Epithelial cell of proximal tubule (primary cell): ENCODE data around the gene JAKMIP2. TPM values are rescaled to one million over a fixed set of nuclear protein-coding genes. Genes with fewer than 3 reads are reported as not detected.
"Not testable (repeated sequence)": the region's sequence is repeated elsewhere in the genome, so short reads cannot be mapped to it uniquely, and the experiment has no call there.

Experiments used
- DNase-seq: peaks from one replicate; pipeline ENCODE4 v3.0.0-alpha.2; 2011; ENCODE audit warnings: low read depth
- H3K4me3 ChIP-seq: 2 replicates; pipeline ENCODE4 v1.5.1; 2011; ENCODE audit warnings: low read depth, mild to moderate bottlenecking, low read length
- CTCF ChIP-seq: conservative IDR thresholded peaks from 2 replicates; pipeline ENCODE4 v1.5.1; 2012; ENCODE audit warnings: low read depth, mild to moderate bottlenecking, low read length
- total RNA-seq: library from RNA; depleted of rRNA; stranded (reverse); fragments of >200 nt; gene quantifications from 2 replicates; pipeline ENCODE4 v1.2.3, GENCODE V29; 2015

Gene JAKMIP2
- total RNA-seq, 1 donor from 2014 or later: 0.17 TPM

DNA sequence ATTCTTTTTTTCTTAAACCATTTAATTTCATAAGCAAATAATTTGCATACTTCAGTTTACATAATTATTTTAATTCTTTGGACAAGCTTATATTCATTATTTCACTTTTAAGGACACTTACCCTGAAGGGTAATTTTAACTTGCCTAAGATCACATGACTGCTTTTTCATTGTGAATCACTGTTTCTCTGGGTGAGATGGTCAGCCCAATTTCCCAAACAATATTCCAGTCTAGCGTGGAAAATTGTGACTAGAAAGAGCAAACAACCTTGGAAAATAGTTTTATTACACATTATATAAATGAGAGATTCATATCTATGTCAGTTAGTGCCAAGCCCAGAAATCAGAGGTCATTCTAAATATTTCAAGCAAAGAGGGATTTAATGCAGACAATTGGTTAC lies 21.4 kb upstream of the JAKMIP2 start:
- DNase-seq: no peak
- TF ChIP-seq CTCF: no peak
- H3K4me3 ChIP-seq: no peak overlapping the region

GRCh38 chr5:147803161-147803560 lies 20.6 kb upstream of the JAKMIP2 start:
- H3K4me3 ChIP-seq, DNase-seq: not testable (repeated sequence)

DNA sequence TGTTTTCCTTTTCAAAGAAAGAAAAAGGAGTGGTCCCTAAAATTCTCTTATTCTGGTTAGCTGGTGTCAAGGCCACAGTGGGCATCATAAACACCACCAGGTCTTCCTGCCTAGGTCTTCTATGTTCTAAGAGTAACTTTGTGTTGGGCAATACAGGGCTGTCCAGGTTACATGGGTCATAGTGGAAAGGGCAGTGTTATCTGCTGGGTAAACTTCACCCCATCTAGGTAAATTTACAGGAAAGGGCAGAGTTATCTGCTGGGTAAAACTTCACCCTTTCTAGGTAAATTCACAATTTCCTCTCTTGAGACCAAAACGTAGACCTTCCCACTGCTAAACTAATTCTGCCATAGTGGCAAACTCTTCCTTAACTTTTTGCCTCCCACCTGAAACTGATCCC lies 18.9 kb upstream of the JAKMIP2 start:
- no peak overlapping the region for H3K4me3 ChIP-seq
- DNase-seq: no peak
- TF ChIP-seq CTCF: no peak

GRCh38 chr5:147800491-147800890 lies 18.0 kb upstream of the JAKMIP2 start:
- H3K4me3 ChIP-seq: no peak overlapping the region
- no peak for TF ChIP-seq CTCF
- no peak for DNase-seq

DNA sequence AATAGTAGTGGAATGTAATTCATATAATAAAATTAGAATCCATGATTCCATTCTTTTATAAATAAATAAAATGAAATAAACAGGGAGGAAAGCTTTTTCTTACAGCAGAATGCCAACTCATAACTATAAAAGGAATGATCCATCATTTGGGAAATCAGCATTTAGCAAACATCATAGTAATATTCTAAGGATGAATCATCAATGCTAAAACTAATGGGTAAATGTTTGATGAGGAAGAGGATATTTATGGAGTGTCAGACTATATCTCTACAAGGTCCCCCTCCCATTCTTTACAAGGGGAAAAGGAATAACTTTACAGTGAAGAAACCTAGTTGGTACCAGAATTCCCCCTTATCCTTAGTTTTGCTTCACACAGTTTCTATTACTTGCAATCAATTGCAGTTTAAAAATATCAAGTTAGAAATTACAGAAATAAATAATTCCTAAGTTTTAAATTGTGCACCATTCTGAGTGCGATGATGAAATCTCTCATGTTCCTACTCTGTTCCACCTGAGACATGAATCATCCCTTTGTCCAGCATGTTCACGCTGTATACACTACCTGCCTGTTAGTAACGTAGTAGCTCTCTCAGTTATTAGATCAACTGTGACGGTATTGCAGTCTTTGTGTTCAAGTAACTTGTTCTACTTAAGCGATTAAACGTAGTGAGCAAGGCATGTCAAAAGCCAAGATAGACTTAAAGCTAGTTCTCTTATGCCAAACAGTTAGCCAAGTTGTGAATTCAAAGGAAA lies 14.2 kb upstream of the JAKMIP2 start:
- no peak overlapping the region for H3K4me3 ChIP-seq
- TF ChIP-seq CTCF: no peak
- DNase-seq: no peak

- TF ChIP-seq CTCF: no peak
Observed at GRCh38 chr5:147791181-147791580, 8.7 kb upstream of the JAKMIP2 start.

DNA sequence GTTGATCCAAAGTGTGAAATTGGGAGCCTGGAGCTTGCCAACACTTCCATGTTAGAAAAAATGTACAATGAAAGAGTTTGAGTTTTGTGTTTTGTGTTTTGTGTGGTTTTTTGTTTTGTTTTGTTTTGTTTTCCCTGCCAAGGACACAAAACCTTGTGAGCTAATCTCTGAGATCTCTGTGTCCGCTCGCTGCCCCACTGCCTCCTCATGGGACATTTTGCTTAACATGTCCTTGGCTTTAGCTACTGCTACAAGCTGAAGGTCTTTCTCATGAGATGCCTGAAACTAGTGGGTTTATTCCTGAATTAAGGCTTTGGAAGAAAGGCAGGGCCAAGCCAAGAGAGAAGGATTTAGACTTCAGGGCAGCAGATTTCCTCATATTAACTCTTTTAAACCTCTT lies 7.3 kb upstream of the JAKMIP2 start:
- no peak for DNase-seq
- no peak for TF ChIP-seq CTCF
- no peak overlapping the region for H3K4me3 ChIP-seq

More at GRCh38 chr5:147791181-147791580, 8.7 kb upstream of the JAKMIP2 start:
- H3K4me3 ChIP-seq: no peak overlapping the region
- no peak for DNase-seq
